CD4-positive, alpha-beta T cell treated with Interleukin-21 for 1 hour (primary cell): Measurements from ENCODE around the gene SPACA7.
"Not testable (repeated sequence)": the region's sequence is repeated elsewhere in the genome, so short reads cannot be mapped to it uniquely, and the experiment has no call there.

Experiments used
- DNase-seq: peaks from one replicate; pipeline ENCODE4 v3.0.0-alpha.2; 2020

The SPACA7 gene

GRCh38 chr13:112351825-112352224 lies 24.3 kb upstream of the SPACA7 start:
- DNase-seq, result no peak

GRCh38 chr13:112353856-112354255 lies 22.3 kb upstream of the SPACA7 start:
- no peak for DNase-seq

GRCh38 chr13:112354330-112355273 lies 21.6 kb upstream of the SPACA7 start:
- DNase-seq, result no peak

GRCh38 chr13:112355274-112355838 lies 20.8 kb upstream of the SPACA7 start:
- DNase-seq, result no peak

- no peak for DNase-seq
These were observed 20.0 kb upstream of the SPACA7 start for GRCh38 chr13:112356190-112356589.

- no peak for DNase-seq
These were observed 18.0 kb upstream of the SPACA7 start for GRCh38 chr13:112358156-112358555.

- DNase-seq, result no peak
These were observed 14.1 kb upstream of the SPACA7 start for GRCh38 chr13:112362021-112362420.

- no peak for DNase-seq
These were observed 12.2 kb upstream of the SPACA7 start for GRCh38 chr13:112363867-112364528.

- no peak for DNase-seq
These were observed 9.1 kb upstream of the SPACA7 start for GRCh38 chr13:112366907-112367646.

GRCh38 chr13:112368883-112369282 lies 7.3 kb upstream of the SPACA7 start:
- DNase-seq, result no peak

- DNase-seq, result no peak
These were observed 5.8 kb upstream of the SPACA7 start for GRCh38 chr13:112370311-112370710.

- no peak for DNase-seq
These were observed 1.9 kb upstream of the SPACA7 start for GRCh38 chr13:112374271-112374670.

GRCh38 chr13:112391746-112392145 lies 15.6 kb downstream of the SPACA7 start:
- DNase-seq, result no peak

GRCh38 chr13:112392719-112393118 lies 16.6 kb downstream of the SPACA7 start:
- no peak for DNase-seq

- DNase-seq, result not testable (repeated sequence)
These were observed 18.9 kb downstream of the SPACA7 start for GRCh38 chr13:112395022-112395421.

GRCh38 chr13:112395941-112396340 lies 19.8 kb downstream of the SPACA7 start:
- DNase-seq, result not testable (repeated sequence)

- DNase-seq, result no peak
These were observed 21.0 kb downstream of the SPACA7 start for GRCh38 chr13:112397108-112397507.

GRCh38 chr13:112398347-112398746 lies 22.2 kb downstream of the SPACA7 start:
- not testable (repeated sequence) for DNase-seq

GRCh38 chr13:112409828-112410227 lies 33.7 kb downstream of the SPACA7 start:
- not testable (repeated sequence) for DNase-seq

- no peak for DNase-seq
These were observed 40.5 kb downstream of the SPACA7 start for GRCh38 chr13:112416647-112417046.

GRCh38 chr13:112417079-112417478 lies 40.9 kb downstream of the SPACA7 start:
- no peak for DNase-seq

- no peak for DNase-seq
These were observed 47.9 kb downstream of the SPACA7 start for GRCh38 chr13:112424098-112424497.

- no peak for DNase-seq
These were observed 52.5 kb downstream of the SPACA7 start for GRCh38 chr13:112428704-112429103.
